HEK293 (cell line): ENCODE results near the gene MSI2.

Source experiments
- CTCF ChIA-PET: fragments of 350-600 bp; formaldehyde crosslinking; extraction: SDS; loops from one replicate; lab custom pipeline; 2021; ENCODE audit warnings: antibody characterized with exemption; lab: Yijun Ruan, JAX
- POLR2A ChIA-PET: fragments of 300-600 bp; formaldehyde crosslinking; extraction: SDS; loops from one replicate; lab custom pipeline; 2020; ENCODE audit warnings: antibody characterized with exemption, inconsistent platforms; lab: Yijun Ruan, JAX
- H3K27ac ChIP-seq: fragments of 200-500 bp; sonication (Bioruptor generic); 2 replicates; pipeline ENCODE4 v1.5.1; 2014; ENCODE audit warnings: low read depth, low read length, control low read depth, inconsistent platforms; ENCODE audit errors: extremely low read depth
- H3K36me3 ChIP-seq, 2 experiments: fragments of 200-500 bp in 1 of 2; sonication (Bioruptor generic) in 1 of 2; 1 replicate in 1 of 2; 2 replicates in 1 of 2; pipeline ENCODE4 v1.5.1; 2014 to 2017; ENCODE audit warnings: inconsistent platforms in 2 of 2, low read length in 2 of 2; ENCODE audit not compliant: control insufficient read depth in 2 of 2, insufficient read depth in 1 of 2
- H3K4me1 ChIP-seq: fragments of 200-500 bp; sonication (Bioruptor generic); 2 replicates; pipeline ENCODE4 v1.5.1; 2014; ENCODE audit warnings: mild to moderate bottlenecking, low read length, inconsistent platforms; ENCODE audit not compliant: control insufficient read depth, insufficient read depth
- H3K4me3 ChIP-seq: 2 replicates; pipeline ENCODE4 v1.5.1; 2011; ENCODE audit warnings: low read depth, mild to moderate bottlenecking, control low read depth, low read length, moderate library complexity
- H3K9me3 ChIP-seq: fragments of 200-500 bp; sonication (Bioruptor generic); 2 replicates; pipeline ENCODE4 v1.5.1; 2014; ENCODE audit warnings: low read depth, low read length, inconsistent platforms; ENCODE audit not compliant: control insufficient read depth, insufficient read depth
- GFI1B ChIP-seq: fragments of 450-650 bp; formaldehyde crosslinking; IDR thresholded peaks from 2 replicates; pipeline ENCODE4 v1.5.1; 2016; ENCODE audit warnings: missing biosample characterization, missing genetic modification characterization
- KLF7 ChIP-seq: fragments of 450-650 bp; formaldehyde crosslinking; IDR thresholded peaks from 2 replicates; pipeline ENCODE4 v1.5.1; 2016; ENCODE audit warnings: missing biosample characterization, missing genetic modification characterization, borderline replicate concordance
- OVOL3 ChIP-seq: fragments of 450-650 bp; formaldehyde crosslinking; IDR thresholded peaks from 2 replicates; pipeline ENCODE4 v1.5.1; 2016; ENCODE audit warnings: missing biosample characterization, missing genetic modification characterization
- PRDM6 ChIP-seq: fragments of 450-650 bp; formaldehyde crosslinking; IDR thresholded peaks from 2 replicates; pipeline ENCODE4 v1.5.1; 2017; ENCODE audit warnings: missing biosample characterization, missing genetic modification characterization
- YY2 ChIP-seq: fragments of 450-650 bp; formaldehyde crosslinking; IDR thresholded peaks from 2 replicates; pipeline ENCODE4 v1.5.1; 2016; ENCODE audit warnings: missing biosample characterization, missing genetic modification characterization
- ZFP69B ChIP-seq: fragments of 450-650 bp; formaldehyde crosslinking; IDR thresholded peaks from 2 replicates; pipeline ENCODE4 v1.5.1; 2016; ENCODE audit warnings: missing biosample characterization, missing genetic modification characterization
- ZNF140 ChIP-seq: fragments of 450-650 bp; formaldehyde crosslinking; IDR thresholded peaks from 2 replicates; pipeline ENCODE4 v1.5.1; 2016; ENCODE audit warnings: missing biosample characterization, missing genetic modification characterization
- ZNF350 ChIP-seq: fragments of 450-650 bp; formaldehyde crosslinking; IDR thresholded peaks from 2 replicates; pipeline ENCODE4 v1.5.0; 2017; ENCODE audit warnings: missing biosample characterization, mild to moderate bottlenecking, missing genetic modification characterization
- ZNF404 ChIP-seq: fragments of 450-650 bp; formaldehyde crosslinking; IDR thresholded peaks from 2 replicates; pipeline ENCODE4 v1.5.1; 2017; ENCODE audit warnings: missing biosample characterization, missing genetic modification characterization
- ZNF488 ChIP-seq: fragments of 450-650 bp; formaldehyde crosslinking; IDR thresholded peaks from 2 replicates; pipeline ENCODE4 v1.5.1; 2016; ENCODE audit warnings: missing biosample characterization, missing genetic modification characterization
- ZNF76 ChIP-seq: fragments of 450-650 bp; formaldehyde crosslinking; IDR thresholded peaks from 2 replicates; pipeline ENCODE4; 2016; ENCODE audit warnings: low read depth, missing biosample characterization, missing genetic modification characterization, borderline replicate concordance
- ZNF768 ChIP-seq: fragments of 450-650 bp; formaldehyde crosslinking; IDR thresholded peaks from 2 replicates; pipeline ENCODE4 v1.5.1; 2018; ENCODE audit warnings: missing biosample characterization, mild to moderate bottlenecking, missing genetic modification characterization
- TF ChIP-seq, protein P1 (sequence below): fragments of 450-650 bp; formaldehyde crosslinking; IDR thresholded peaks from 2 replicates; pipeline ENCODE4 v1.5.1; 2016; ENCODE audit warnings: missing biosample characterization, missing genetic modification characterization
- TF ChIP-seq, protein P2 (sequence below): fragments of 450-650 bp; formaldehyde crosslinking; IDR thresholded peaks from 2 replicates; pipeline ENCODE4 v1.5.1; 2016; ENCODE audit warnings: missing biosample characterization, missing genetic modification characterization
- TF ChIP-seq, protein P3 (sequence below): fragments of 450-650 bp; formaldehyde crosslinking; optimal IDR thresholded peaks from 2 replicates; pipeline ENCODE3; 2016; ENCODE audit warnings: missing biosample characterization, mild to moderate bottlenecking, missing genetic modification characterization

The MSI2 gene

DNA sequence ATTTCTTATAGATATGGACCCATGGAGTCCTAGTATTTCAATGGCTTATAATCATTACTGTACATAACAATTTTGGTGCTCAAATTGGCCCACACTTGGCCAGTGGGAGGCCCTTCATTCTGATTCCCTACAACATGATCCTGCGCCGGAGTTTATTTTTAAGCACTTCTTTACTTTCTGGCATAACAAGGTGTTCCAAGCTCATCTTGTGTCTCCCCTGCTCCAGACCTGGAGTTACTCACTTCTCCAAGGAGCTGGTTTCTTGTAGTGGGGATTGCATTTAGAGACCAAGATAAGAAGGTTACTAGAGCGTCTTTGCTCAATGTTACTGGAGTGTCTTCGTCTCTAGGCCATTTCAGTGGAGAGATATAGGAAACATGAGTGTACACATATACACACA lies 87.9 kb downstream of the MSI2 start:
- ChIA-PET CTCF (interaction anchor here (0.6 kb wide), 1 partner anchor 395 kb away, joined by 4 read pairs; no protein-coding TSS in a partner anchor), POLR2A (no interaction called here)
- no peak overlapping the region for H3K27ac ChIP-seq
- H3K4me1 ChIP-seq = 0 out of 2 replicates have a peak, but pooled peaks cover 4% of the 10 kb centered on the region
- TF ChIP-seq ZNF76 (tag by site-specific recombination) (no peak), GFI1B (tag by site-specific recombination) (no peak), KLF7 (tag by site-specific recombination) (no peak), ZFP69B (tag by site-specific recombination) (no peak), ZNF404 (tag by site-specific recombination) (no peak), YY2 (tag by site-specific recombination) (no peak), ZNF488 (tag by site-specific recombination) (no peak), ZNF768 (tag by site-specific recombination) (no peak), OVOL3 (no peak), PRDM6 (no peak), ZNF140 (tag by site-specific recombination) (no peak), ZNF350 (tag by site-specific recombination) (no peak)
- TF ChIP-seq, protein P1, sequence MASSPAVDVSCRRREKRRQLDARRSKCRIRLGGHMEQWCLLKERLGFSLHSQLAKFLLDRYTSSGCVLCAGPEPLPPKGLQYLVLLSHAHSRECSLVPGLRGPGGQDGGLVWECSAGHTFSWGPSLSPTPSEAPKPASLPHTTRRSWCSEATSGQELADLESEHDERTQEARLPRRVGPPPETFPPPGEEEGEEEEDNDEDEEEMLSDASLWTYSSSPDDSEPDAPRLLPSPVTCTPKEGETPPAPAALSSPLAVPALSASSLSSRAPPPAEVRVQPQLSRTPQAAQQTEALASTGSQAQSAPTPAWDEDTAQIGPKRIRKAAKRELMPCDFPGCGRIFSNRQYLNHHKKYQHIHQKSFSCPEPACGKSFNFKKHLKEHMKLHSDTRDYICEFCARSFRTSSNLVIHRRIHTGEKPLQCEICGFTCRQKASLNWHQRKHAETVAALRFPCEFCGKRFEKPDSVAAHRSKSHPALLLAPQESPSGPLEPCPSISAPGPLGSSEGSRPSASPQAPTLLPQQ (tag by site-specific recombination) = no peak
- TF ChIP-seq, protein P2, sequence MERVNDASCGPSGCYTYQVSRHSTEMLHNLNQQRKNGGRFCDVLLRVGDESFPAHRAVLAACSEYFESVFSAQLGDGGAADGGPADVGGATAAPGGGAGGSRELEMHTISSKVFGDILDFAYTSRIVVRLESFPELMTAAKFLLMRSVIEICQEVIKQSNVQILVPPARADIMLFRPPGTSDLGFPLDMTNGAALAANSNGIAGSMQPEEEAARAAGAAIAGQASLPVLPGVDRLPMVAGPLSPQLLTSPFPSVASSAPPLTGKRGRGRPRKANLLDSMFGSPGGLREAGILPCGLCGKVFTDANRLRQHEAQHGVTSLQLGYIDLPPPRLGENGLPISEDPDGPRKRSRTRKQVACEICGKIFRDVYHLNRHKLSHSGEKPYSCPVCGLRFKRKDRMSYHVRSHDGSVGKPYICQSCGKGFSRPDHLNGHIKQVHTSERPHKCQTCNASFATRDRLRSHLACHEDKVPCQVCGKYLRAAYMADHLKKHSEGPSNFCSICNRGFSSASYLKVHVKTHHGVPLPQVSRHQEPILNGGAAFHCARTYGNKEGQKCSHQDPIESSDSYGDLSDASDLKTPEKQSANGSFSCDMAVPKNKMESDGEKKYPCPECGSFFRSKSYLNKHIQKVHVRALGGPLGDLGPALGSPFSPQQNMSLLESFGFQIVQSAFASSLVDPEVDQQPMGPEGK (tag by site-specific recombination) = no peak
- TF ChIP-seq, all 188 proteins: peak for 0
- Histone ChIP-seq H3K9me3 (no peaks in the 10 kb centered on the region), H3K36me3 (peaks cover 0 to 30% of the 10 kb centered on the region in 2 experiments; a peak in 1 of 3 replicates), H3K4me3 (no peak overlapping the region)

- CTCF ChIA-PET = interaction anchor here (0.6 kb wide), 2 partner anchors 43 to 204 kb away, joined by 3 to 4 read pairs; no protein-coding TSS in a partner anchor
- H3K27ac ChIP-seq = no peak overlapping the region
- no peaks in the 10 kb centered on the region for H3K4me1 ChIP-seq
- TF ChIP-seq, protein P3, sequence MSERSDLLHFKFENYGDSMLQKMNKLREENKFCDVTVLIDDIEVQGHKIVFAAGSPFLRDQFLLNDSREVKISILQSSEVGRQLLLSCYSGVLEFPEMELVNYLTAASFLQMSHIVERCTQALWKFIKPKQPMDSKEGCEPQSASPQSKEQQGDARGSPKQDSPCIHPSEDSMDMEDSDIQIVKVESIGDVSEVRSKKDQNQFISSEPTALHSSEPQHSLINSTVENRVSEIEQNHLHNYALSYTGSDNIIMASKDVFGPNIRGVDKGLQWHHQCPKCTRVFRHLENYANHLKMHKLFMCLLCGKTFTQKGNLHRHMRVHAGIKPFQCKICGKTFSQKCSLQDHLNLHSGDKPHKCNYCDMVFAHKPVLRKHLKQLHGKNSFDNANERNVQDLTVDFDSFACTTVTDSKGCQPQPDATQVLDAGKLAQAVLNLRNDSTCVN = no peak
- no peak overlapping the region for H3K4me3 ChIP-seq
- peaks cover 0 to 37% of the 10 kb centered on the region in 2 experiments; a peak in 1 of 3 replicates for H3K36me3 ChIP-seq
- no peaks in the 10 kb centered on the region for H3K9me3 ChIP-seq
- POLR2A ChIA-PET = no interaction called here
Observed at GRCh38 chr17:57349541-57350247, 93.4 kb downstream of the MSI2 start.
